Ovary (tissue), 3 donors: ENCODE results near the gene MN1.

Source experiments
- POLR2A ChIP-seq: fragments of 450-650 bp; IDR thresholded peaks from one replicate; pipeline ENCODE4 v1.6.1; 2017; ENCODE audit warnings: antibody characterized with exemption, mild to moderate bottlenecking, moderate library complexity
- TF ChIP-seq, protein P1 (sequence below), 3 donors: fragments of 450-650 bp in 2 of 3; fragments of 200-600 bp in 1 of 3; IDR thresholded peaks; one replicate each; pipeline versions ENCODE4 v1.5.1 to v1.8.0; 2016 to 2022; ENCODE audit warnings: antibody characterized with exemption in 3 of 3, mild to moderate bottlenecking in 1 of 3
- donor health status: DM: no; HTN: no; CAD: no.

DNA sequence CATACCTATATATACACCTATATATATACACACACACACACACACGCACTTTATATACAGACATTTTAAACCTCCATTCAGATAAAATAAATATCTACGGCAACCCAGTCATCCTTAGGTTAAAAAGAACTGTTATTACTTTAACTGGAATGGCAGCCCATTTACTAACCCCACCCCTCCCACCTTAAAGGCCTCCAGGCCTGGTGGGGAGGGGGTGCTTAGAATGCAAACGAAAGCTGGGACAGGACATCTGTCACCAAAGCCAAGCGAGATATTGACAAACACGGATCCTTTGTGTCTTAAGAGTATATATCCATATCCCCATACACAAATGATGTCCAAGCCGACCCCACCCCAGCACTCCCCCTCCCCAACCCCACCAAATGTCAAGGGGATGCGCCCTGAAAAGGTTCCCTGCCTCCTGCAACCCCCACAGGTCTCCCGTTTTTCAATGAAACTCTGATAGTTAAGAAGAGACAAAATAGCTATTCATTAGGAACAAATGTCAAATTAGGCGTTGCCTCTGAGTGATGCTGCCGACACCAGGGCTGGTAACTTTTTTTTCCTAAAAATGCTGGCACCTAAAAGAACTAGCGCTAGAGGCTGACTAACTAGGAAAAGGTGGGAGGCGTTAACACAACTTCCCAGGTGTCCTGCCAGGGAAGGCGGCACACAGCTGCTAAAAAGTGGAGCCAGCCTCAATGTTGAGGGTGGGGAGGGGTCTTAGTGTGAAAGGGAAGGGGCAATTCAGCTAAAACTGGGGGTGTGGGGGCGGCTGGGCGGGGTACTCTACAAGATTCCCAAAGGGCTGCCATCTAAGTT, 5.6 kb downstream of the MN1 start:
- TF ChIP-seq POLR2A = no peak
- TF ChIP-seq, protein P1, sequence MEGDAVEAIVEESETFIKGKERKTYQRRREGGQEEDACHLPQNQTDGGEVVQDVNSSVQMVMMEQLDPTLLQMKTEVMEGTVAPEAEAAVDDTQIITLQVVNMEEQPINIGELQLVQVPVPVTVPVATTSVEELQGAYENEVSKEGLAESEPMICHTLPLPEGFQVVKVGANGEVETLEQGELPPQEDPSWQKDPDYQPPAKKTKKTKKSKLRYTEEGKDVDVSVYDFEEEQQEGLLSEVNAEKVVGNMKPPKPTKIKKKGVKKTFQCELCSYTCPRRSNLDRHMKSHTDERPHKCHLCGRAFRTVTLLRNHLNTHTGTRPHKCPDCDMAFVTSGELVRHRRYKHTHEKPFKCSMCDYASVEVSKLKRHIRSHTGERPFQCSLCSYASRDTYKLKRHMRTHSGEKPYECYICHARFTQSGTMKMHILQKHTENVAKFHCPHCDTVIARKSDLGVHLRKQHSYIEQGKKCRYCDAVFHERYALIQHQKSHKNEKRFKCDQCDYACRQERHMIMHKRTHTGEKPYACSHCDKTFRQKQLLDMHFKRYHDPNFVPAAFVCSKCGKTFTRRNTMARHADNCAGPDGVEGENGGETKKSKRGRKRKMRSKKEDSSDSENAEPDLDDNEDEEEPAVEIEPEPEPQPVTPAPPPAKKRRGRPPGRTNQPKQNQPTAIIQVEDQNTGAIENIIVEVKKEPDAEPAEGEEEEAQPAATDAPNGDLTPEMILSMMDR (IDR thresholded peaks at IDR 0.05) = no peak
